Smooth muscle cell of the brain vasculature (primary cell): ENCODE data around the gene RBMXL3.

ENCODE experiments used
- DNase-seq: peaks from one replicate; pipeline ENCODE4 v3.0.0-alpha.2; 2012; ENCODE audit warnings: low read depth, low spot score

Gene RBMXL3

DNA sequence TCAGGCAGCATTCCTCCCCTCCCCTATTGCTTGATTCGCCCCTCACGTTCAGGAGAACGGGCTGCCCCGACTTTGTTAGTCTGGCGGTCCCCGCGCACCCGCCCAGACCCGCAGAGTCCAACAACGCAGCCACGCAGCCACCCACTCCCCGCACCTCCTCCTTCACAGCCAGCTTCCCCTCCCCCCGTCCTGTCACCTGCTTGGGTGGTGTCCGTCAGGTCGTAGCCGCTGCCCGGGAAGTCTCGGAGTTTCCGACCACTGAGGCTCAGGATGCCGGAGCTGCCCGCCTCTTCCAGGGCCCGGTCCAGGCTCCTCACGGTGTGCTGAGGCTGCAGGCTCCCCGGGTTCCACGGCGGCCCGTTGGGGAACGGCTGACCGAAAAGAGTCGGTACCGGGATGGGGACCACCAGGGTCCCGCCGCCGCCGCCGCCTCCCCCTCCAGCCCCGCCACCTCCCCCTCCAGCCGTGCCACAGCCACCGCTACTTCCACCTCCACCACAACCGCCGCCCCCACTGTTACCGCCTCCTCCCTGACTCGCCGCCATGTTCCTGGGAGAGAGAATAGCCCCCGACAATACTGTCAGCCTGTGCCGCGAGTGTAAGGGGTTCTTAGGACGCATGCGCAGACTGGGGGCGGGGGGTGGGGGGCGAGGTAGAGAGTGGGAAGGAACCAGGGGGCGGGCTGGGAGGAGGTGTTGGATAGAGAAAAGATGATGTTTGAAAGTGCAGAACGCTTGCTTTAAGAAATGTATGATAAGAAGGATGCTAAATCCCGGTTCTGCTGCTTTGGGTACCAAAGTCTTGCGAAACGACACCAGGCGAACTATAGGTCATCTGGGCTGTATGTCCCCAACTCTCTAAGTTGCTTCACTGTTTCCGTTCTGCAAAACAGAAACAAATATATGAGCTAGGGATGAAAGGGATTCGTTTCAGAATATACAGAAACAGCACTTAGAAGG lies 44.6 kb downstream of the RBMXL3 start, which contains the start of gene LRCH2:
Gene LRCH2 (minus strand): TSS at position 600 of the 959 bp plus-strand sequence. CDS start 55 bp downstream, at position 545.
- DNase-seq: no peak

GRCh38 chrX:115234461-115234860 lies 45.3 kb downstream of the RBMXL3 start:
- no peak for DNase-seq

GRCh38 chrX:115236560-115236959 lies 47.4 kb downstream of the RBMXL3 start:
- no peak for DNase-seq

DNA sequence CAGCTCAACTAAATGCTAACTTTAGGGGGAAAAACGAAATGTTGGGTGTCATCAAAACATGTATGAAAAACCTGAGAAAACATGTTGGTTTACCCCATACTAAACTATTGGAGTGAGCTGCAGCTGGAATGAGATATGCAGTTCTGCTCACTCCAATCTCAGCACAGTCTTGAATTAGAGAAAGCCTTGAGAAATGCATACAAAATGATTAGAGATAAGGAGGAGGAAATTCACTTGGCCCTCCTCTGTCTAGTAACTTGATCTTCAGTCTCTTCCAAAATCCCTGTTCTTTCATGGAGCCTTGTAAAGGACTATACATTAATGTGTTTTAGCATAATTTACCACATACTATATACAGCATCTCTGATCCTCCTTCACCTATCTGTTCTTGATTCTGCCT lies 47.8 kb downstream of the RBMXL3 start:
- DNase-seq: no peak
